Left ventricle myocardium inferior (tissue), 1 donor: ENCODE data around the gene HIC1. TPM values are rescaled to one million over a fixed set of nuclear protein-coding genes. Genes with fewer than 3 reads are reported as not detected.

Source experiments
- DNase-seq: peaks from one replicate; pipeline ENCODE4 v3.0.0-alpha.2; 2020
- H3K27ac ChIP-seq: fragments of 200-600 bp; replicated peaks from 2 replicates; pipeline ENCODE4 v1.8.0; 2021
- H3K27me3 ChIP-seq: fragments of 200-600 bp; 2 replicates; pipeline ENCODE4 v1.8.0; 2021; ENCODE audit warnings: low read depth
- H3K36me3 ChIP-seq: fragments of 200-600 bp; 2 replicates; pipeline ENCODE4 v1.8.0; 2021
- H3K4me1 ChIP-seq: fragments of 200-600 bp; 2 replicates; pipeline ENCODE4 v1.8.0; 2021
- H3K4me3 ChIP-seq: fragments of 200-600 bp; 2 replicates; pipeline ENCODE4 v1.8.0; 2021; ENCODE audit warnings: mild to moderate bottlenecking, moderate library complexity
- H3K9me3 ChIP-seq: fragments of 200-600 bp; replicated peaks from 2 replicates; pipeline ENCODE4 v1.8.0; 2021
- intact Hi-C: fragments of 100-400 bp; cut with micrococcal nuclease; formaldehyde crosslinking; loops from one replicate; pipeline ENCODE4 v1.11.0; 2022
- total RNA-seq: library from RNA; stranded (reverse); fragmentation: NEBNext Ultra II Directional; extraction: Animal tissue kit (Norgen Biotek cat#: 25700); gene quantifications from one replicate; pipeline ENCODE4 v1.2.1, GENCODE V29; 2021
- TF ChIP-seq, protein P1 (sequence below): fragments of 200-600 bp; IDR thresholded peaks from 2 replicates; pipeline ENCODE4 v1.8.0; 2021; ENCODE audit warnings: antibody characterized with exemption, mild to moderate bottlenecking, borderline replicate concordance
- donor health status: DM: no; HTN: yes; CAD: no; lungs with severe emphysema.

HIC1 gene
- total RNA-seq, 1 donor from 2014 or later: 23.5 TPM

DNA sequence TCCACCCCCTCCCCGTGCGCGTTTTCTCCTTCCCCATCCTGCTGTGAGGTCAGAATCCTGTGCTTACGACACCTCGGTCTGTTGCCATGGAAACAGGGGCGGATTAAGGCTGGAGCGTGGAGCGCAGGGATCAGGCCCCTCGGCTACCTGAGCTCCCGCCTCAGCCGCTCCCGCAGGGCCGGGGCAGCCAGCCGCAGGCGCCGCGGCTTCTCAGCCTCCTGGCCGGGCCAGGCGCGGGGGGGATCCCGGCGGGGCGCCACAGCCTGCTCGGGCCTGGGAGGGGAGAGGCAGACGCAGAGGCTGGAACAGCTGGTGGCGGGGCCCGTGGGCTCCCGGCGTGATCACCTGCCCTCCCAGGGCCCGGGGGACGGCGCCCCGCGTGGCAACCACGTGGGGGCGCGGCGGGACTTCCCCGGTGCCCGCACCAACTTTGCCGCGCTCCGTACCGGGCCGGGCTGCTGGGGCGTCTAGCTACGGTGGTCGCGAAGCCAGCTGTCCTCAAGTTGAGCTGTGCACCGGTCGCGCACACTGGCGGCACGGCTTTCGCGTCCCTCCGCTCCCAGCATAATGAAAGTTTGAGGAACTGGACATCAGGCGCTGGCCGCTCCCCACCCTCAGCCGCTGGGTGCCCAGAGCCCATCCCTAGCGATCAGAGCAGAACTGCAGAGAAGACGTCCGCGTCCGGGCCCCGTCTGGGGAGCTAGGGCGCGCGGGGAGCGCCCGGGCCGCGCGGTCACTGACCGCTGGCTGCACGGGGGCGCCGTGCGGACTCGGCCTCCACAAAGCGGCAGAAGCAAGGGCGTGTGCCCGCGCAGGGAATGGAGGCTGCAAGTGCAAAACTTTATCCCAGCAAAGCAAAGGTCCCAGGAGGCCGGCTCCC lies 31.0 kb upstream of the HIC1 start:
- Histone ChIP-seq H3K36me3 (no peaks in the 10 kb centered on the region), H3K27me3 (peaks cover 56% of the 10 kb centered on the region), H3K9me3 (no peaks in the 10 kb centered on the region), H3K4me1 (peaks cover 43% of the 10 kb centered on the region), H3K27ac (peak overlapping the region; percentile 16), H3K4me3 (peak overlapping the region; percentile 77)
- DNase-seq: no peak
- intact Hi-C loops: loop anchor here (10.0 kb wide), 1 partner anchor 109 kb away; no protein-coding TSS in a partner anchor
- TF ChIP-seq, protein P1, sequence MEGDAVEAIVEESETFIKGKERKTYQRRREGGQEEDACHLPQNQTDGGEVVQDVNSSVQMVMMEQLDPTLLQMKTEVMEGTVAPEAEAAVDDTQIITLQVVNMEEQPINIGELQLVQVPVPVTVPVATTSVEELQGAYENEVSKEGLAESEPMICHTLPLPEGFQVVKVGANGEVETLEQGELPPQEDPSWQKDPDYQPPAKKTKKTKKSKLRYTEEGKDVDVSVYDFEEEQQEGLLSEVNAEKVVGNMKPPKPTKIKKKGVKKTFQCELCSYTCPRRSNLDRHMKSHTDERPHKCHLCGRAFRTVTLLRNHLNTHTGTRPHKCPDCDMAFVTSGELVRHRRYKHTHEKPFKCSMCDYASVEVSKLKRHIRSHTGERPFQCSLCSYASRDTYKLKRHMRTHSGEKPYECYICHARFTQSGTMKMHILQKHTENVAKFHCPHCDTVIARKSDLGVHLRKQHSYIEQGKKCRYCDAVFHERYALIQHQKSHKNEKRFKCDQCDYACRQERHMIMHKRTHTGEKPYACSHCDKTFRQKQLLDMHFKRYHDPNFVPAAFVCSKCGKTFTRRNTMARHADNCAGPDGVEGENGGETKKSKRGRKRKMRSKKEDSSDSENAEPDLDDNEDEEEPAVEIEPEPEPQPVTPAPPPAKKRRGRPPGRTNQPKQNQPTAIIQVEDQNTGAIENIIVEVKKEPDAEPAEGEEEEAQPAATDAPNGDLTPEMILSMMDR: no peak

DNA sequence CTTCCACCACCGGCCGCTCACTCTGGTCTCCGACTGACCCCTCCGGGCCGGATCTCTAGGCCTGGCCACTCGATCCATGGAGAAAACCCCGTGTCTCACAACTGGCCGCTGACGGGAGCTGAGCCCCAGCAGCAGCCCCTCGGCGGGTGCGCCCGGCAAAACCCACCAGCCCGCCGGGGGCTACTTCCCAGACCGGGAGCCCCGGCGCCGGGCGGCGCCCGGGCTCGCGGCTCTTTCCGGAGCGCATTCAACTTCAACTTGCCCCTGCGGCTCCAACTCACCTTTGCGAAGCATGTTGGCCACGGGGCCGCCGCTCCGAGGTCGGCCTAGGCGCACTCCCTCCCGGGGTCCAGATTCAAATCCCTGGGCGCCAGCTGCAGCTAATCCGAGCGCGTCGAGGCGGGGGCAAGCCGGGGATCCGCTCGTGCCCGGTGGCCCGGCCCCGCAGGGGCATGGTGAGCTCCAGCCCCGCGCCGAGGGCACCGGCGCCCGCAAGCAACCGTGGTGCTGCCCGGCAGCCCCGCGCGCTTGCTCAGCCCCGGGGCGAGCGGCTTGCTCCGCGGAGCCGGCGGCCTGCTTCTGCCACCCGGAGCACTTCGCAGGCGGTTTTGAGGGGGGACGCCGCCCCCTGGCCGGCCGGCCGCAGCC lies 30.2 kb upstream of the HIC1 start:
- no peaks in the 10 kb centered on the region for H3K9me3 ChIP-seq
- TF ChIP-seq, protein P1: no peak
- H3K27me3 ChIP-seq: peaks cover 57% of the 10 kb centered on the region
- H3K36me3 ChIP-seq: no peaks in the 10 kb centered on the region
- DNase-seq: no peak
- intact Hi-C loops: loop anchor here (10.0 kb wide), 1 partner anchor 110 kb away; no protein-coding TSS in a partner anchor
- peaks cover 46% of the 10 kb centered on the region for H3K4me1 ChIP-seq
- H3K4me3 ChIP-seq: peak overlapping the region; percentile 77
- peak overlapping the region; percentile 80 for H3K27ac ChIP-seq

DNA sequence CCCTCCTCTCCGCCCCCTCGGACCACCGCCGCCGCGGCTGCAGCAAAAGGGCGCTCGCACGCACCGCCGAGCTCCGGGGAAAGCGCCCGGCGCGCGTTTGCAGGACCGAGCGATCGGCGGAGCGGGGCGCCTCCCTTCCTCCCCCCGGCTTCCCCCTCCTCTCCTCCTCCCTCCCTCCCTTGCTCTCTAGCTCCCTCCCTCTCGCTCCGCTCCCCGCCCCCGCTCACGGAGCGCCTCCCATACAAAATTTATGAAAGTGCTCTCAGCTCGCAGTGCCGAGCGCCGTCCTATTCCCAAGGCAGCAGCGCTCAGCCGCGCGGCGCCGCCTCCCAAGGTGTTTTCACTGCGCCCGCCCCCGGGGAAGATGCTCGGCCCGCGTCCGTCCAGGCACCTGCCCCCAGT lies 29.7 kb upstream of the HIC1 start, which contains the start of gene RTN4RL1:
Gene RTN4RL1, minus strand, starts transcription at position 115 of the 402 bp plus-strand sequence. CDS start 469 bp downstream, outside the sequence.
- peak within 1 kb of the TSS; percentile 80 for H3K27ac ChIP-seq
- H3K4me1 ChIP-seq: peaks cover 48% of the 10 kb centered on the region
- peak; percentile 78 for DNase-seq
- peaks cover 57% of the 10 kb centered on the region for H3K27me3 ChIP-seq
- H3K4me3 ChIP-seq: peak within 1 kb of the TSS; percentile 77
- H3K36me3 ChIP-seq: no peaks in the 10 kb centered on the region
- TF ChIP-seq, protein P1: no peak
- no peaks in the 10 kb centered on the region for H3K9me3 ChIP-seq
- intact Hi-C loops: loop anchor here (10.0 kb wide), 1 partner anchor 110 kb away; no protein-coding TSS in a partner anchor

DNA sequence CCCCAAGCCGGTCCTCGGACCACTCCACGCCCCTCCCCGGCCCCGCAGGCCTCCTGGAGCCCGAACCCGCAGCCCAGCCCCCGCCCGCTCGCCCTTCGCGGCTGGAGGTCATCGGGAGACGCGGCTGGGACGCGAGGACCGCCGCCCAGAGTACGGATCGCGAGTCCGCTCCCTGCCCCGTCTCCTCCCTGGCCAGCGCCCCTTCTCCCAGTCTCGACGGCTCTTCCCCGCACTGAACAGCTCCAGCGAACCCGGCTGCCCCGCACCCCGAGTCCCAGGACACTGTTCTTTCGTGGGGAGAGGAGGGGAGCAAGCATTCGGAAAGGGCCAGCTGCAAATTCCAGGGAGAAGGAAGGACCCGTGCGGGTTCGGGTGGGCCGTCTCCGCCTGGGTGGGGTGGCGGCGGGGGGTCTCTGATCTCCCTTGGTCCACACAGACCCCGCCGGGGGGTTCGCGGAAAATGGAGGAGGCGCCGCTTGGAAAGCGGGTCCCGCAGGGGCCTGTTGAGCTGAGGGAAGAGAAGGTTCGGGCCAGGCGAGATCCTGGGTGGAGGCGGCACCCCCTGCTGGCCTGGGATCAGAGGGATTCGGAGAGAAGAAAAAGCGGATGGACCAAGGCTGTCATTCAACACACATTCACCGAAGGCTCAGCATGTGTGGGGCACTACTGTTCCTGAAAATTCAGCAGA lies 29.1 kb upstream of the HIC1 start:
- Histone ChIP-seq H3K4me1 (peaks cover 49% of the 10 kb centered on the region), H3K36me3 (no peaks in the 10 kb centered on the region), H3K4me3 (peak overlapping the region; percentile 77), H3K9me3 (no peaks in the 10 kb centered on the region), H3K27ac (peak overlapping the region; percentile 80), H3K27me3 (peaks cover 57% of the 10 kb centered on the region)
- DNase-seq: peak; percentile 78
- intact Hi-C loops: loop anchor here (10.0 kb wide), 1 partner anchor 111 kb away; no protein-coding TSS in a partner anchor
- TF ChIP-seq, protein P1: peak; percentile 78
